ENCODE data around the gene CPT1A.

DNA sequence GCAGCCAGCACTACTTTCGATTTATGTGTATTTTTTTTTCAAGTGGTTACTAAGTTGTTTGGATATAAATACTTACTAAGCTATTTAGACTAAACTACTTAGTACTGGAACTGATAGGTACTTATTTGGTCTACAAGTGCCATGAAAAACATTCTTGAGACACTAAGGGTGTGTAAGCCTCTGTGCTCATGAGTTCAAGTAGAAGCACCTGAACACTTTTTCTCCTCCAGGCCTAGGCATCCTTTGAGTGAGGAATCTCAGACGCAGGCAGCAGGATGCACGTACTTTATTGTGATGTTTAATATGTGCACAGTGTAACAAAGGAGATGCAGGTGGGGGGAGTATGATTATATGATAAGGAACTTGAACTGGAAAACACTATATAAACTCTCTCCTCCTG lies 98.2 kb downstream of the CPT1A start:
- TF ChIP-seq, protein P1, sequence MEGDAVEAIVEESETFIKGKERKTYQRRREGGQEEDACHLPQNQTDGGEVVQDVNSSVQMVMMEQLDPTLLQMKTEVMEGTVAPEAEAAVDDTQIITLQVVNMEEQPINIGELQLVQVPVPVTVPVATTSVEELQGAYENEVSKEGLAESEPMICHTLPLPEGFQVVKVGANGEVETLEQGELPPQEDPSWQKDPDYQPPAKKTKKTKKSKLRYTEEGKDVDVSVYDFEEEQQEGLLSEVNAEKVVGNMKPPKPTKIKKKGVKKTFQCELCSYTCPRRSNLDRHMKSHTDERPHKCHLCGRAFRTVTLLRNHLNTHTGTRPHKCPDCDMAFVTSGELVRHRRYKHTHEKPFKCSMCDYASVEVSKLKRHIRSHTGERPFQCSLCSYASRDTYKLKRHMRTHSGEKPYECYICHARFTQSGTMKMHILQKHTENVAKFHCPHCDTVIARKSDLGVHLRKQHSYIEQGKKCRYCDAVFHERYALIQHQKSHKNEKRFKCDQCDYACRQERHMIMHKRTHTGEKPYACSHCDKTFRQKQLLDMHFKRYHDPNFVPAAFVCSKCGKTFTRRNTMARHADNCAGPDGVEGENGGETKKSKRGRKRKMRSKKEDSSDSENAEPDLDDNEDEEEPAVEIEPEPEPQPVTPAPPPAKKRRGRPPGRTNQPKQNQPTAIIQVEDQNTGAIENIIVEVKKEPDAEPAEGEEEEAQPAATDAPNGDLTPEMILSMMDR (conservative IDR thresholded peaks at IDR 0.05) = no peak
- TF ChIP-seq EZH2 (IDR thresholded peaks at IDR 0.05; ENCODE audit: low read depth) = no peak

All from PC-9 (cell line).